Thyroid gland (tissue), 4 donors: ENCODE results near the gene FGFBP1. TPM values are rescaled to one million over a fixed set of nuclear protein-coding genes. Genes with fewer than 3 reads are reported as not detected.

Experiments used
- DNase-seq, 2 donors: peaks; one replicate each; pipeline ENCODE4 v3.0.0-alpha.2; 2019
- H3K27ac ChIP-seq, 3 donors: fragments of 200-600 bp; sonication (generic); 1 replicate in 2 of 3; 2 replicates in 1 of 3; pipeline ENCODE4 v1.5.1; 2016 to 2019; ENCODE audit warnings: mild to moderate bottlenecking in 1 of 3, moderate library complexity in 1 of 3
- H3K27me3 ChIP-seq: fragments of 200-600 bp; sonication (generic); one replicate; pipeline ENCODE4 v1.5.1; 2019
- H3K36me3 ChIP-seq, 2 donors: fragments of 200-600 bp; sonication (generic); one replicate each; pipeline ENCODE4 v1.5.1; 2016 to 2019
- H3K4me1 ChIP-seq, 2 donors: fragments of 200-600 bp; sonication (generic); one replicate each; pipeline ENCODE4 v1.5.1; 2017 to 2019
- H3K4me3 ChIP-seq, 3 donors: fragments of 200-600 bp; sonication (generic); replicated peaks in 1 of 3; 1 replicate in 2 of 3; 2 replicates in 1 of 3; pipeline ENCODE4 v1.5.1; 2016; ENCODE audit warnings: mild to moderate bottlenecking in 1 of 3
- H3K9me3 ChIP-seq: fragments of 200-600 bp; sonication (generic); one replicate; pipeline ENCODE4 v1.5.1; 2017
- CTCF ChIP-seq, 6 experiments: fragments of 200-600 bp in 3 of 6; fragments of 450-650 bp in 3 of 6; sonication (generic) in 3 of 6; IDR thresholded peaks; one replicate each; pipeline ENCODE4 v1.5.1; 2016 to 2019; ENCODE audit warnings: antibody characterized with exemption in 6 of 6, mild to moderate bottlenecking in 2 of 6, inconsistent platforms in 1 of 6, moderate library complexity in 1 of 6
- POLR2A ChIP-seq, 2 donors: fragments of 450-650 bp; IDR thresholded peaks; one replicate each; pipeline ENCODE4 v1.6.1; 2017; ENCODE audit warnings: antibody characterized with exemption in 2 of 2, mild to moderate bottlenecking in 2 of 2, moderate library complexity in 1 of 2
- WGBS, 2 donors: methylation state at CpG; one replicate each; pipeline ENCODE4 v1.1.5; 2017; 5-methylcytosine and 5-hydroxymethylcytosine counted together
- intact Hi-C: fragments of 100-400 bp; cut with DNase I; formaldehyde crosslinking; loops from one replicate; pipeline ENCODE4 v1.15.1; 2023
- total RNA-seq, 4 donors: library from RNA; depleted of rRNA; stranded (reverse); fragments of >200 nt; gene quantifications; one replicate each; pipeline ENCODE4 v1.2.3, GENCODE V29; 2016

Gene FGFBP1
- total RNA-seq, 4 donors from 2014 or later = 0.22 to 2.3 (median 0.44) TPM; not detected in 1

GRCh38 chr4:15891312-15891711 is 47.2 kb downstream of the FGFBP1 start:
- no peaks in the 10 kb centered on the region for H3K9me3 ChIP-seq
- H3K4me3 ChIP-seq = no peak overlapping the region
- no peaks in the 10 kb centered on the region for H3K27me3 ChIP-seq
- no peaks in the 10 kb centered on the region for H3K4me1 ChIP-seq
- 74 to 77% methylated on average over 4 of the region's 4 CpGs for WGBS, 2 donors
- no peak overlapping the region for H3K27ac ChIP-seq
- H3K36me3 ChIP-seq = no peaks in the 10 kb centered on the region
- intact Hi-C loops = no loop called here
- DNase-seq = no peak
- no peak for TF ChIP-seq CTCF (IDR thresholded peaks at IDR 0.05)
- no peak for TF ChIP-seq POLR2A (IDR thresholded peaks at IDR 0.05)

- Histone ChIP-seq H3K27ac (no peak overlapping the region), H3K9me3 (no peaks in the 10 kb centered on the region), H3K4me1 (no peaks in the 10 kb centered on the region), H3K36me3 (no peaks in the 10 kb centered on the region), H3K4me3 (no peak overlapping the region), H3K27me3 (no peaks in the 10 kb centered on the region)
- WGBS, 2 donors = 91 to 95% methylated on average over 4 of the region's 4 CpGs
- no peak for DNase-seq
- intact Hi-C loops = no loop called here
- TF ChIP-seq POLR2A (IDR thresholded peaks at IDR 0.05) = no peak
- TF ChIP-seq CTCF (IDR thresholded peaks at IDR 0.05) = no peak
Measured at GRCh38 chr4:15890246-15890829, 48.2 kb downstream of the FGFBP1 start.

- Histone ChIP-seq H3K4me3 (no peak overlapping the region), H3K27me3 (no peaks in the 10 kb centered on the region), H3K4me1 (no peaks in the 10 kb centered on the region), H3K27ac (no peak overlapping the region), H3K36me3 (no peaks in the 10 kb centered on the region), H3K9me3 (no peaks in the 10 kb centered on the region)
- WGBS, 2 donors = 82 to 93% methylated on average over 8 to 9 of the region's 9 CpGs
- intact Hi-C loops = no loop called here
- TF ChIP-seq POLR2A (IDR thresholded peaks at IDR 0.05) (no peak), CTCF (IDR thresholded peaks at IDR 0.05) (no peak)
- no peak for DNase-seq
Measured at GRCh38 chr4:15888515-15888914, 50.0 kb downstream of the FGFBP1 start.

Other genes with a start within 250 kb of the FGFBP1 start
- 1 to 10 TPM; 2.0 to 7.5 (median 5.5) TPM for gene BST1, start 235.7 kb downstream of the FGFBP1 start, total RNA-seq
- 10 to 100 TPM in 2 of 4 donors, 1 to 10 TPM in 2; 3.7 to 13.3 (median 9.5) TPM for gene CD38, start 160.4 kb downstream of the FGFBP1 start, total RNA-seq
- 1 to 10 TPM in 2 of 4 donors, under 1 TPM in 2; 0.67 to 3.7 (median 0.92) TPM for gene FGFBP2, start 24.4 kb upstream of the FGFBP1 start, total RNA-seq
- 1 to 10 TPM in 3 of 4 donors, under 1 TPM in 1; 0.67 to 9.9 (median 2.3) TPM for gene PROM1, start 145.3 kb upstream of the FGFBP1 start, total RNA-seq